Frontal cortex (tissue), 4 donors: Measurements from ENCODE around the gene CYP2W1. TPM values are rescaled to one million over a fixed set of nuclear protein-coding genes. Genes with fewer than 3 reads are reported as not detected.
A peak's percentile ranks its signal among the peaks of the same experiment; 100 is the strongest.
"Not testable (repeated sequence)": the region's sequence is repeated elsewhere in the genome, so short reads cannot be mapped to it uniquely, and the experiment has no call there.

Experiments used
- DNase-seq, 2 donors: peaks; one replicate each; pipeline ENCODE4 v3.0.0; 2012; ENCODE audit warnings: low spot score in 2 of 2
- FAIRE-seq: peaks from 2 replicates; lab custom pipeline; 2012; peaks lifted over from hg19 to GRCh38; lab: Jason Lieb, UNC
- total RNA-seq: library from RNA; depleted of rRNA; stranded (reverse); fragments of >200 nt; gene quantifications from one replicate; pipeline ENCODE4 v1.2.3, GENCODE V29; 2014
- donor health status: control.
- donor health status: control.
- donor health status: control.

CYP2W1 gene
- total RNA-seq, 1 donor from 2014 or later = not detected

GRCh38 chr7:1024331-1024841, 41.4 kb downstream of the CYP2W1 start:
- FAIRE-seq = no peak

GRCh38 chr7:1024876-1025742, 42.1 kb downstream of the CYP2W1 start:
- FAIRE-seq = no peak

More at GRCh38 chr7:1024331-1024841, 41.4 kb downstream of the CYP2W1 start:
- DNase-seq = no peak

GRCh38 chr7:1025743-1026581, 43.0 kb downstream of the CYP2W1 start:
- FAIRE-seq = no peak
- DNase-seq = no peak

More at GRCh38 chr7:1024876-1025742, 42.1 kb downstream of the CYP2W1 start:
- DNase-seq = no peak

- DNase-seq (no peak), FAIRE-seq (no peak)
Measured at GRCh38 chr7:1026721-1027161, 43.8 kb downstream of the CYP2W1 start.

DNA sequence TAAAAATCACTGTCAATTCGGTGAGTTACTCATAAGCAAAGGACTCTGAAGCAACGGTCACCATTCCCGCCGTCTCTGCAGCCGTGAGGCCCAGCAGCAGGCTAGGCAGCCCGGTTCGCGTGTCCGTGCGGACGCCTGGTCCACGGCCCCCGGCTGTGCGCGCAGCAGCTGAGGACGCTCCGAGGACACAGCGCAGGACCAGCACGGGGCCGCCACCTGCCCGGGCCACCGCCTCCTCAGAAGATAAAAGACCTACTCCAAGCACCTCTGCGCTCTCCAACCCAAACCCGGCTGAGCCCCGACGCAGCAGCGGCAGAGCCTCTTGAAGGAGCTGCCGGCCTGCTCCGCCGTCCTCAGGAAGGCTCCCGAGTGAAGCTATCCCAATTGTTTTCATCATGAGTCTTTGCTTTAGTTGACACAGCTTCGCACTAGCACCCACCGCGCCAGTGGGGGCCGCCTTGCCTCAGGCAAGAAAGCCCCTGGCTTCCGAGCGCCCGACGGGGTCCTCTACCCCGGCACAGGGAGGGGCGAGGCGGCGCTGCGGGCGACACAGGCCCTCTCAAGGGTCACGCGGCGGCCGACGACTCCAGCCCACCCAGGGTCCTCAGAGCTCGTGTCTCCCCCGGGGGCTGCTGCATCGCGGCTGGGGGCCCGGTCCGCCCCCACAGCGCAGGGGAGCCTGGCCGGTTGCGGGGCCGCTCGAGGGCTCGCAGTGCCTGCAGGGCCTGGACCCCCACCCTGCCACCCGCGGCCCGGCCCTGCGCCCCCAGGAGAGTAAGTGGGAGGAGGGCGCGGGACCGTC, 44.5 kb downstream of the CYP2W1 start:
- FAIRE-seq (no peak), DNase-seq (peak in 1 of 2 donors; percentile 73)

DNA sequence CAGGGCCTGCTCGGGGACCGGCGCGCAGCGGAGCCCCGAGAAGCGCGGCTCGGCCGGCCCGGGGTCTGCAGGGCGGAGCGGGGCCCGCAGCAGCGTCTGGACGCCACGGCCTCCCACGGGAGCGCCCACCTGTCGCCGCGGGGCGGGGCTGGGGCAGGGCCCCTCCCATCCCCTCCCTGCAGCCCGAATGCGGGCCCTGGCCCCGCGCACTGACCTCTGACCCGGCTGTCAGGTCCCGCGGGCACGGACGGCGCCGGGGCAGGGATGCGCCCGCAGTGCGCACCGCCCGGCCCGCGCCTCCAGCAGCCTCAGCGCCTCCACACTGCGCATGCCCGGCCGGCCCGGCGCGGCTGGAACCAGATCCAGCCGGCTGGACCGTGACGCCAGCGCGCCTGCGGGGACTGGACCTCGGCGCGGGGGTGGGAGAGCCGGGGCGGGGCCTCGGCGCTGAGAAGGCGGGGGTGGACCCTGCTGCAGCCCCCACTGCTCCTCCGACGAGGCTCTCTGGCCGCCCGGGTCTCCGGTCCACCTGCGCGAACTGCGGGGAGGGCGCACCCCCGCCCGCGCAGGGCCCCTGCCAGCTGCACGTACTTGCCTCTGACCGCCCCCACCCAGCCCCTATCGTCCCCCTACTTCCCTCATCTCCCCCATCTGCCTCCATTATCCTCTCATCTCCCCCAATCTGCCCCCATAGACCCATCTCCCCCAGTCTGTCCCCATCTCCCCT, 45.2 kb downstream of the CYP2W1 start:
- FAIRE-seq = no peak

DNA sequence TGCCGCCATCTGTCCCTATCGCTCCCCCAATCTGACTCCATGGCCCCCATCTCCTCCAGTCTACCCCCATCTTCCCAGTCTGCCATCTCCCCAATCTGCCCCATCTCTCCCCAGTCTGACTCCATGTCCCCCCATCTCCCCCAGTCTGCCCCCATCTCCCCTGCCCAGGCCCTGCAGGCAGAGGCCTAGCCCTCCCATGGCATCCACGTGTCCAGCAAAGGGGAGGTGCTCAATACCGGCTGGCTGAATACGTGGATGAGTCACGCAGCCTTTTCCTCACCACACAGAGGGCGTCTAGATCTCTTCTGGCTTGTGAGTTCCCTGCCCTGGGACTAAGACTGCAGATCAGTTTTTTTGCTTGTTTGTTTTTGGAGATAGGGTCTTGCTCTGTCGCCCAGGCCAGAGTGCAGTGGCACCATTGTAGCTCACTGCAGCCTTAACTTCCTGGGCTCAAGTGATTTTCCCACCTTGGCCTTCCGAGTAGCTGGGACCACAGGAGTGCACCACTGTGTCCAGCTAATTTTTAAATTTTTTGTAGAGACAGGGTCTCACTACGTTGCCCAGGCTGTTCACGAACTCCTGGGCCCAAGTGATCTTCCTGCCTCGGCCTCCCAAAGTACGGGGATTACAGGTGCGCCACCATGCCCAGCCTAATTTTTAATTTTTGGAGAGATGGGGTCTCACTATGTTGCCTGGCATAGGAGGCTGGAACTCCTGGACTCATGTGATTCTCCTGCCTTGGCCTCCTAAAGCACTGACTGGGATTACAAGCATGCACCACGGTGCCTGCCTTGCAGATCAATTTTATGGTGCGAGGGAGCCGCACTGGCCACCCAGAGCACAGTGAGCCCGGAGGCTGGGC, 46.0 kb downstream of the CYP2W1 start:
- DNase-seq (peak; percentile 89 to 96), FAIRE-seq (no peak)

More for the DNA sequence above, 45.2 kb downstream of the CYP2W1 start:
- peak; percentile 99 to 100 for DNase-seq

DNA sequence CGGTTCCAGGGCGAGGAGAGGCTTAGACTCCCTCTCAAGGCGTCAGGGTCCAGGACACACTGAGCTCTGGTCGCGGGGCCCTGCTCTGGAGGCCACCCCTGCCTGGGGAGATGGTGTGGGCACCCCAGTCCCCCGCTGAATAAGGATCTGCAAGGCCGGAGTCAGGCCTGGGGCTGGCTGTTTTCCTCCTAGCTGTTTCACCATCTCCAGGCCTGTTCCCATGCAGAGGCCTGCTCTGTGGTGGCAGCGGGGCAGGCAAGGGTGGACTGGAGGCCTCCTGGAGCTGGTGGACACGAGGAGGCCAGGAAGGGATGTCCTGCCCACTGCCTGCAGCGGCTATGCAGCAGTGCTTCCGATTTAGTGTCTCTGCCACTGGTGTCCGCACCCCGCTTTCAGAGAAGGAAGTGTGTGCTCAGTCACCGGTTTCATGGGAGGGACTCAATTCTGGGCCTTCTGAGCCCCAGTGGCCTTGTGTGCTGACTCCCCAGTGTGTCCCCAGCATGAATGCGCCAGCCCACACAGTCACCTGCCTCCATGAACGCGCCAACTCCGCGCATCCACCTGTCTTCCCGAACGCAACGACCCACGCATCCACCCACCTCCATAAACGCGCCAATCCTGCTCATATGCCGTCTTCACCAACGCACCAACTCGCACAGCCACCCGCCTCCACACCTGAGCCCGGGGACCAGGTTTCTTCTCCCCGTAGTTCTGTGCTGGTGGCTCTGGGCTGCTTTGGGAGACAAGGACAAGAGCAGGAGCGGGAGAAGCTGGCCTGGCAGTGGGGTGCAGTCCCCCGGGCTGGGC, 46.9 kb downstream of the CYP2W1 start:
- DNase-seq (peak in 1 of 2 donors; percentile 69), FAIRE-seq (no peak)

DNA sequence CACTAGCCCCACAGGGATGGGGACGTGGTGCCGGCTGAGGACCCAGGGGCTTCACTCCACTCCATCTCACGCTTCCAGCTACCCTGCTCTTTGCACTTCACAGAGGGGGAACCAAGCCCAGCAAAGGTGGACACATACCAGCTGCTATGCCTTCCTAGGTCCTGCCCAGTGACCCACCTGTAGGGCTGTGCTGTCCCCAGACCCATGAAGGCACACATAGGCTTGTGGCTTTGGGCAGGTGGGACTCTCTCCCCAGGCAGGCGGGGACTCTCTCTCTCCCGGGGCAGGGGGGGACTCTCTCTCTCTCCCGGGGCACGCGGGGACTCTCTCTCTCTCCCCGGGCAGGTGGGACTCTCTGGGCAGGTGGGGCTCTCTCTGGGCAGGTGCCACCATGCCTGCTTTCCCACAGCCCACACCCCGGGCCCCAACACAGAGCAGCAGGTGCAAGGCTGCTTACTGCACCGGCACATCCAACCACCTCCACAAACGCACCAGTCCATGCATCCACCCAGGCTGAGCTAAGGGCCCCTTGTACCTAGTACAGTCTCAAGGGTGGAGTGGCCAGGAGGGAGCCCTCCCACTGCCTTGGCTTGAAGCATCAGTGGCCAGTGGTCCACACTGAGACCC, 47.6 kb downstream of the CYP2W1 start:
- no peak for FAIRE-seq
- DNase-seq = no peak

GRCh38 chr7:1031716-1032455, 48.9 kb downstream of the CYP2W1 start:
- FAIRE-seq (no peak), DNase-seq (no peak)

GRCh38 chr7:1032536-1033181, 49.7 kb downstream of the CYP2W1 start:
- DNase-seq (no peak), FAIRE-seq (no peak)

DNA sequence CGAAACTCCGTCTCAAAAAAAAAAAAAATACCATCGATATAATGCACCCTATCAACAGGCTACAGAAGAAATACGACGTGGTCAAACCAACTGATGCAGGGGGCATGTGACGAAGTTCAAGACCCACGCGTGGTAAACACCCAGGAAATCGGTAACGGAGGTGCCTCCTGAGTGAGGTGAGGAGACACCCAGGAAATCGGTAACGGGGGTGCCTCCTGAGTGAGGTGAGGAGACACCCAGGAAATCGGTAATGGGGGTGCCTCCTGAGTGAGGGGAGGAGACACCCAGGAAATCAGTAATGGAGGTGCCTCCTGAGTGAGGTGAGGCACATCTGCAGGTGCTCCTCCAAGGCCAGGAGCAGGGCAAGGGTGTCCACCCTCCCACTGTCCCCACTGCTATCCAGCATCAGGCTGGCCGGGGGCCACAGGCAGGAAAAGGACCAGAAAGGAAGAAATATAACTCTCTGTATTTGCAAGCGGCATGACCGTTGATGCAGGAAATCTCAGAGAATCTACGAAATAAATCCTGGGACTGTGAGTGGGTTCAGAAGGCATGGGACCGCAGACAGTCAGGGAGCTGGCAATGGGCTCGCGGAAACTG, 50.7 kb downstream of the CYP2W1 start:
- no peak for FAIRE-seq
- no peak for DNase-seq

DNA sequence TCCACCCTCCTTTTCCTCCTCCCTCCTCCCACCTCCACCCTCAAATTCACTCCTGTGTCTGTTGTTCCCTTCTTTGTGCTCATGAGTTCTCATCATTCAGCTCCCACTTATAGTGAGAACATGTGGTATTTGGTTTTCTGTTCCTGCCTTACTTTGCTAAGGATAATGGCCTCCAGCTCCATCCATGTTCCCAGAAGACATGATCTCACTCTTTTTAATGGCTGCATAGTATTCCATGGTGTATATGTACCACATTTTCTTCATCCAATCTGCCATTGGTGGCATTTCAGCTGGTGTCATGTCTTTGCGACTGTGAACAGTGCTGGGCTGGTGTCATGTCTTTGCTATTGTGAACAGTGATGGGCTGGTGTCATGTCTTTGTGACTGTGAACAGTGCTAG, 51.8 kb downstream of the CYP2W1 start:
- DNase-seq, FAIRE-seq: not testable (repeated sequence)

GRCh38 chr7:1036164-1036928, 53.4 kb downstream of the CYP2W1 start:
- not testable (repeated sequence) for DNase-seq, FAIRE-seq
